Right cardiac atrium (tissue), 5 donors: Measurements from ENCODE around the gene SLC11A1. TPM values are rescaled to one million over a fixed set of nuclear protein-coding genes. Genes with fewer than 3 reads are reported as not detected.
A peak's percentile ranks its signal among the peaks of the same experiment; 100 is the strongest.

Experiments used
- ATAC-seq, 2 donors: fragments of 200-7000 bp; cut with Tn5 transposase; one replicate each; pipeline versions ENCODE4 v1.8.0 to v1.9.1; 2020; ENCODE audit warnings: moderate library complexity in 2 of 2, mild to moderate bottlenecking in 1 of 2
- DNase-seq, 3 donors: peaks; one replicate each; pipeline ENCODE4 v3.0.0-alpha.2; 2020
- H3K27ac ChIP-seq: one replicate; pipeline ENCODE4 v1.5.1; 2013; ENCODE audit warnings: mild to moderate bottlenecking, low read length, control low read depth, moderate library complexity
- H3K27me3 ChIP-seq: one replicate; pipeline ENCODE4 v1.6.1; 2013; ENCODE audit not compliant: control insufficient read depth, insufficient read depth
- H3K4me1 ChIP-seq: one replicate; pipeline ENCODE4 v1.6.1; 2013; ENCODE audit warnings: low read length; ENCODE audit not compliant: control insufficient read depth, insufficient read depth
- H3K4me3 ChIP-seq: one replicate; pipeline ENCODE4 v1.5.1; 2013; ENCODE audit warnings: low read length, control low read depth
- H3K9me3 ChIP-seq: one replicate; pipeline ENCODE4 v1.6.1; 2013; ENCODE audit warnings: low read length; ENCODE audit not compliant: control insufficient read depth
- WGBS: extraction: QIAGEN DNeasy Blood & Tissue Kit; methylation state at CpG from one replicate; pipeline ENCODE4 v1.1.7; 2013; 5-methylcytosine and 5-hydroxymethylcytosine counted together
- intact Hi-C, 4 donors: fragments of 100-400 bp; cut with DNase I; formaldehyde crosslinking; loops; one replicate each; pipeline versions ENCODE4 v1.11.0 to v1.14.0; 2022 to 2023
- polyA plus RNA-seq: library from polyadenylated mRNA; stranded (reverse); fragments of 200-250 nt; gene quantifications from one replicate; pipeline ENCODE4 v1.2.3, GENCODE V29; 2013
- total RNA-seq, 4 donors: library from RNA; stranded (reverse); fragmentation: NEBNext Ultra II Directional; extraction: Animal tissue kit (Norgen Biotek cat#: 25700); gene quantifications; one replicate each; pipeline ENCODE4 v1.2.1, GENCODE V29; 2021
- donor health status: healthy with polysubstance abuse.
- donor health status: DM: no; HTN: yes; CAD: no.
- donor health status: DM: no; HTN: no; CAD: no.
- donor health status: DM: no; HTN: yes; CAD: no; lungs with severe emphysema.
- donor health status: DM: yes; HTN: yes; CAD: no.

Gene SLC11A1
- total and polyA plus RNA-seq, 5 donors = 6.4 to 19.5 (median 13.8) TPM

- peak overlapping the region; percentile 92 for H3K4me3 ChIP-seq
- under 1% methylated on average over 63 of the region's 63 CpGs for WGBS
- ATAC-seq (peak in 1 of 2 donors; percentile 1), DNase-seq (peak; percentile 60 to 86 (median 85))
- no peaks in the 10 kb centered on the region for H3K27me3 ChIP-seq
- H3K27ac ChIP-seq = peak overlapping the region; percentile 92
- H3K4me1 ChIP-seq = peaks cover 3% of the 10 kb centered on the region
- intact Hi-C loops = no loop called here
- no peaks in the 10 kb centered on the region for H3K9me3 ChIP-seq
Measured at GRCh38 chr2:218400167-218400929, 18.3 kb downstream of the SLC11A1 start.

GRCh38 chr2:218400930-218401881 is 19.1 kb downstream of the SLC11A1 start:
- peak; percentile 54 to 79 (median 77) for DNase-seq
- H3K4me3 ChIP-seq = peak overlapping the region; percentile 92
- ATAC-seq = no peak
- H3K27ac ChIP-seq = peak overlapping the region; percentile 86
- no peaks in the 10 kb centered on the region for H3K9me3 ChIP-seq
- WGBS = 24% methylated on average over 24 of the region's 24 CpGs
- no peaks in the 10 kb centered on the region for H3K27me3 ChIP-seq
- intact Hi-C loops = no loop called here
- H3K4me1 ChIP-seq = peaks cover 3% of the 10 kb centered on the region

- no peak for ATAC-seq
- Histone ChIP-seq H3K4me1 (peaks cover 3% of the 10 kb centered on the region), H3K27ac (peak overlapping the region; percentile 3), H3K9me3 (no peaks in the 10 kb centered on the region), H3K27me3 (no peaks in the 10 kb centered on the region), H3K4me3 (peak overlapping the region; percentile 92)
- intact Hi-C loops = no loop called here
- DNase-seq = peak in 2 of 3 donors; percentile 61 to 63
- 54% methylated on average over 9 of the region's 9 CpGs for whole genome bisulfite sequencing
Measured at GRCh38 chr2:218401890-218402289, 19.8 kb downstream of the SLC11A1 start.

- Histone ChIP-seq H3K27ac (no peak overlapping the region), H3K4me1 (peaks cover 6% of the 10 kb centered on the region), H3K9me3 (no peaks in the 10 kb centered on the region), H3K4me3 (no peak overlapping the region), H3K27me3 (no peaks in the 10 kb centered on the region)
- intact Hi-C loops = no loop called here
- WGBS = 56% methylated on average over 8 of the region's 8 CpGs
- ATAC-seq = no peak
- peak in 2 of 3 donors; percentile 68 to 70 for DNase-seq
Measured at GRCh38 chr2:218402491-218402901, 20.4 kb downstream of the SLC11A1 start.

GRCh38 chr2:218402911-218403411 is 20.9 kb downstream of the SLC11A1 start:
- peaks cover 6% of the 10 kb centered on the region for H3K4me1 ChIP-seq
- ATAC-seq (no peak), DNase-seq (peak in 2 of 3 donors; percentile 63 to 68)
- H3K9me3 ChIP-seq = no peaks in the 10 kb centered on the region
- 80% methylated on average over 26 of the region's 26 CpGs for WGBS
- intact Hi-C loops = no loop called here
- no peak overlapping the region for H3K4me3 ChIP-seq
- no peak overlapping the region for H3K27ac ChIP-seq
- no peaks in the 10 kb centered on the region for H3K27me3 ChIP-seq

- Histone ChIP-seq H3K9me3 (no peaks in the 10 kb centered on the region), H3K27ac (no peak overlapping the region), H3K27me3 (no peaks in the 10 kb centered on the region), H3K4me1 (peaks cover 6% of the 10 kb centered on the region), H3K4me3 (no peak overlapping the region)
- WGBS = 78% methylated on average over 7 of the region's 7 CpGs
- ATAC-seq (no peak), DNase-seq (peak in 1 of 3 donors; percentile 40)
- intact Hi-C loops = no loop called here
Measured at GRCh38 chr2:218403810-218404209, 21.7 kb downstream of the SLC11A1 start.

GRCh38 chr2:218404351-218405085 is 22.4 kb downstream of the SLC11A1 start:
- H3K4me3 ChIP-seq = no peak overlapping the region
- ATAC-seq (no peak), DNase-seq (peak in 2 of 3 donors; percentile 66 to 74)
- H3K9me3 ChIP-seq = no peaks in the 10 kb centered on the region
- peaks cover 6% of the 10 kb centered on the region for H3K4me1 ChIP-seq
- intact Hi-C loops = loop anchor here in 1 of 4 donors (5.0 kb wide), 1 partner anchor 63 kb away; no protein-coding TSS in a partner anchor
- no peak overlapping the region for H3K27ac ChIP-seq
- H3K27me3 ChIP-seq = no peaks in the 10 kb centered on the region
- 57% methylated on average over 16 of the region's 16 CpGs for WGBS

GRCh38 chr2:218405086-218405745 is 23.1 kb downstream of the SLC11A1 start:
- no peaks in the 10 kb centered on the region for H3K27me3 ChIP-seq
- peaks cover 6% of the 10 kb centered on the region for H3K4me1 ChIP-seq
- ATAC-seq (no peak), DNase-seq (no peak)
- H3K4me3 ChIP-seq = no peak overlapping the region
- intact Hi-C loops = loop anchor here in 1 of 4 donors (5.0 kb wide), 1 partner anchor 62 kb away; no protein-coding TSS in a partner anchor
- peak overlapping the region; percentile 96 for H3K27ac ChIP-seq
- H3K9me3 ChIP-seq = no peaks in the 10 kb centered on the region
- WGBS = 40% methylated on average over 8 of the region's 8 CpGs

GRCh38 chr2:218405746-218406208 is 23.7 kb downstream of the SLC11A1 start:
- 4% methylated on average over 15 of the region's 15 CpGs for WGBS

More at GRCh38 chr2:218405746-218406208, 23.7 kb downstream of the SLC11A1 start:
- Histone ChIP-seq H3K27me3 (no peaks in the 10 kb centered on the region), H3K4me3 (peak overlapping the region; percentile 24), H3K4me1 (peaks cover 6% of the 10 kb centered on the region), H3K9me3 (no peaks in the 10 kb centered on the region), H3K27ac (peak overlapping the region; percentile 96)
- DNase-seq (peak in 2 of 3 donors; percentile 81 to 83), ATAC-seq (peak; percentile 1 to 2)
- intact Hi-C loops = loop anchor here in 1 of 4 donors (5.0 kb wide), 1 partner anchor 62 kb away; no protein-coding TSS in a partner anchor
